Ishikawa (cell line): ENCODE results near the gene TNP1.
A peak's percentile ranks its signal among the peaks of the same experiment; 100 is the strongest.

Source experiments
- CEBPB ChIP-seq: IDR thresholded peaks from 2 replicates; pipeline ENCODE4 v1.6.1; 2012
- CREB1 ChIP-seq: IDR thresholded peaks from 2 replicates; pipeline ENCODE4 v1.6.1; 2012; ENCODE audit warnings: low read depth
- EGR1 ChIP-seq: IDR thresholded peaks from 2 replicates; pipeline ENCODE4 v1.6.1; 2012
- EP300 ChIP-seq: IDR thresholded peaks from 2 replicates; pipeline ENCODE4 v1.6.1; 2012; ENCODE audit warnings: borderline replicate concordance
- FOXM1 ChIP-seq: IDR thresholded peaks from 2 replicates; pipeline ENCODE4 v1.6.1; 2012; ENCODE audit warnings: low read depth, borderline replicate concordance
- MAX ChIP-seq: IDR thresholded peaks from 2 replicates; pipeline ENCODE4 v1.6.1; 2012
- NFIC ChIP-seq: IDR thresholded peaks from 2 replicates; pipeline ENCODE4 v1.6.1; 2012
- RAD21 ChIP-seq: IDR thresholded peaks from 2 replicates; pipeline ENCODE4 v1.6.1; 2012; ENCODE audit warnings: low read depth
- REST ChIP-seq: IDR thresholded peaks from 2 replicates; pipeline ENCODE4 v1.6.1; 2012; ENCODE audit warnings: low read depth, mild to moderate bottlenecking
- TAF1 ChIP-seq: IDR thresholded peaks from 2 replicates; pipeline ENCODE4 v1.6.1; 2012; ENCODE audit warnings: low read depth, mild to moderate bottlenecking
- TCF12 ChIP-seq: IDR thresholded peaks from 2 replicates; pipeline ENCODE4 v1.6.1; 2012; ENCODE audit warnings: low read depth
- TEAD4 ChIP-seq: IDR thresholded peaks from 2 replicates; pipeline ENCODE4 v1.6.1; 2012
- USF1 ChIP-seq: IDR thresholded peaks from 2 replicates; pipeline ENCODE4 v1.6.1; 2012
- YY1 ChIP-seq: IDR thresholded peaks from 2 replicates; pipeline ENCODE4 v1.6.1; 2012; ENCODE audit warnings: low read depth
- ZBTB7A ChIP-seq: IDR thresholded peaks from 2 replicates; pipeline ENCODE4 v1.6.1; 2012; ENCODE audit warnings: low read depth

The TNP1 gene

GRCh38 chr2:216851486-216852090, 8.3 kb downstream of the TNP1 start:
- TF ChIP-seq ZBTB7A: no peak
- no peak for TF ChIP-seq NFIC
- no peak for TF ChIP-seq EP300
- no peak for TF ChIP-seq TAF1
- TF ChIP-seq RAD21: no peak
- TF ChIP-seq TEAD4: no peak
- no peak for TF ChIP-seq TCF12
- no peak for TF ChIP-seq USF1
- no peak for TF ChIP-seq YY1
- no peak for TF ChIP-seq REST

- TF ChIP-seq FOXM1: no peak
- TF ChIP-seq RAD21: no peak
- no peak for TF ChIP-seq USF1
- no peak for TF ChIP-seq EP300
- no peak for TF ChIP-seq NFIC
- no peak for TF ChIP-seq ZBTB7A
- no peak for TF ChIP-seq MAX
- TF ChIP-seq TEAD4: no peak
- no peak for TF ChIP-seq CEBPB
- TF ChIP-seq TAF1: no peak
- TF ChIP-seq YY1: no peak
- no peak for TF ChIP-seq REST
- no peak for TF ChIP-seq EGR1
Measured at GRCh38 chr2:216850665-216851322, 9.1 kb downstream of the TNP1 start.

GRCh38 chr2:216849987-216850386, 9.9 kb downstream of the TNP1 start:
- TF ChIP-seq ZBTB7A: no peak
- TF ChIP-seq NFIC: peak; percentile 73

- no peak for TF ChIP-seq ZBTB7A
- no peak for TF ChIP-seq TAF1
- TF ChIP-seq NFIC: no peak
- no peak for TF ChIP-seq TCF12
- TF ChIP-seq EGR1: no peak
- TF ChIP-seq FOXM1: no peak
- no peak for TF ChIP-seq CREB1
- no peak for TF ChIP-seq MAX
- no peak for TF ChIP-seq USF1
Measured at GRCh38 chr2:216845426-216845825, 14.4 kb downstream of the TNP1 start.

- no peak for TF ChIP-seq USF1
- TF ChIP-seq TCF12: no peak
- no peak for TF ChIP-seq FOXM1
- no peak for TF ChIP-seq TEAD4
- no peak for TF ChIP-seq CEBPB
- TF ChIP-seq EGR1: no peak
Measured at GRCh38 chr2:216842636-216843035, 17.2 kb downstream of the TNP1 start.
